CD4-positive, alpha-beta memory T cell (primary cell): ENCODE data around the gene MUC4. TPM values are rescaled to one million over a fixed set of nuclear protein-coding genes. Genes with fewer than 3 reads are reported as not detected.

Experiments used
- CTCF ChIA-PET: fragments of 350-600 bp; sonication (Branson Sonifier 250); formaldehyde crosslinking; loops from one replicate; lab custom pipeline; 2021; ENCODE audit warnings: inconsistent platforms; ENCODE audit not compliant: partially characterized antibody; lab: Charles Lee
- POLR2A ChIA-PET: fragments of 350-600 bp; sonication (Branson Sonifier 250); formaldehyde crosslinking; loops from one replicate; lab custom pipeline; 2021; ENCODE audit not compliant: partially characterized antibody; lab: Charles Lee
- DNase-seq, 5 donors: peaks; one replicate each; pipeline versions ENCODE4 v3.0.0 to v3.0.0-alpha.2; 2020 to 2022; ENCODE audit warnings: mixed read lengths in 1 of 5
- H3K27ac ChIP-seq: one replicate; pipeline ENCODE4 v1.7.0; 2013; ENCODE audit warnings: low read depth, low read length
- H3K27me3 ChIP-seq: 2 replicates; pipeline ENCODE4 v1.7.0; 2013; ENCODE audit warnings: mild to moderate bottlenecking, low read length, moderate library complexity; ENCODE audit not compliant: insufficient read depth
- H3K36me3 ChIP-seq: 2 replicates; pipeline ENCODE4 v1.7.0; 2013; ENCODE audit warnings: mild to moderate bottlenecking, low read length, moderate library complexity; ENCODE audit not compliant: insufficient read depth
- H3K4me1 ChIP-seq: 2 replicates; pipeline ENCODE4 v1.7.0; 2013; ENCODE audit warnings: mild to moderate bottlenecking, low read length, moderate library complexity; ENCODE audit not compliant: insufficient read depth
- H3K4me3 ChIP-seq, 2 donors: one replicate each; pipeline ENCODE4 v1.7.0; 2013; ENCODE audit warnings: low read length in 2 of 2, mild to moderate bottlenecking in 1 of 2
- H3K9me3 ChIP-seq, 2 donors: one replicate each; pipeline ENCODE4 v1.7.0; 2013; ENCODE audit warnings: low read length in 2 of 2, control low read depth in 1 of 2; ENCODE audit not compliant: control insufficient read depth in 1 of 2
- H3K27ac Mint-ChIP-seq, 7 donors: one replicate each; pipeline ENCODE4 v1.8.0; 2020 to 2021; ENCODE audit warnings: mixed read lengths in 7 of 7, mild to moderate bottlenecking in 6 of 7, inconsistent platforms in 3 of 7, moderate library complexity in 3 of 7
- H3K27me3 Mint-ChIP-seq, 2 donors: one replicate each; pipeline ENCODE4 v1.8.0; 2020 to 2021; ENCODE audit warnings: mixed read lengths in 2 of 2
- H3K36me3 Mint-ChIP-seq, 2 donors: one replicate each; pipeline ENCODE4 v1.8.0; 2020 to 2021; ENCODE audit warnings: mixed read lengths in 2 of 2, inconsistent platforms in 1 of 2, mild to moderate bottlenecking in 1 of 2
- H3K4me1 Mint-ChIP-seq, 4 donors: one replicate each; pipeline ENCODE4 v1.8.0; 2020 to 2021; ENCODE audit warnings: mixed read lengths in 4 of 4, mild to moderate bottlenecking in 1 of 4
- H3K4me3 Mint-ChIP-seq, 8 donors: one replicate each; pipeline ENCODE4 v1.8.0; 2020 to 2021; ENCODE audit warnings: mixed read lengths in 8 of 8, mild to moderate bottlenecking in 7 of 8, moderate library complexity in 6 of 8, inconsistent platforms in 3 of 8
- H3K9me3 Mint-ChIP-seq, 8 donors: one replicate each; pipeline ENCODE4 v1.8.0; 2020 to 2021; ENCODE audit warnings: mixed read lengths in 8 of 8, mild to moderate bottlenecking in 5 of 8, inconsistent platforms in 3 of 8, moderate library complexity in 1 of 8
- intact Hi-C: fragments of 100-400 bp; cut with micrococcal nuclease; formaldehyde crosslinking; loops from one replicate; pipeline ENCODE4 v1.15.1; 2023
- polyA plus RNA-seq, 2 donors: library from polyadenylated mRNA; unstranded; fragments of 300-500 nt; fragmentation: Illumina TruSeq; gene quantifications; one replicate each; pipeline ENCODE4 v1.2.3, GENCODE V29; 2021
- total RNA-seq, 2 experiments: library from RNA; stranded (reverse); gene quantifications; one replicate each; pipeline ENCODE4 v1.2.3, GENCODE V29; 2021

MUC4 gene
- total and polyA plus RNA-seq, 4 experiments from 2014 or later = not detected

- DNase-seq = no peak
- CTCF ChIA-PET = interaction anchor here (0.6 to 12.9 kb wide), 5 partner anchors 16 to 113 kb away, joined by 3 to 234 read pairs (median 3); no protein-coding TSS in a partner anchor
- POLR2A ChIA-PET = no interaction called here
- no peaks in the 10 kb centered on the region for H3K36me3 ChIP-seq
- peak overlapping the region in 1 of 7 donors; percentile 35 for H3K27ac Mint-ChIP-seq
- intact Hi-C loops = loop anchor here (5.0 to 10.0 kb wide), 3 partner anchors 228 to 1521 kb away; no protein-coding TSS in a partner anchor
- H3K9me3 ChIP-seq = no peaks in the 10 kb centered on the region
- H3K27me3 ChIP-seq = no peaks in the 10 kb centered on the region
- peaks cover 13% of the 10 kb centered on the region for H3K4me1 ChIP-seq
- no peaks in the 10 kb centered on the region for H3K9me3 Mint-ChIP-seq
- no peak overlapping the region for H3K27ac ChIP-seq
- H3K36me3 Mint-ChIP-seq = no peaks in the 10 kb centered on the region
- H3K27me3 Mint-ChIP-seq = peaks cover 0 to 3% of the 10 kb centered on the region in 2 donors
- no peak overlapping the region for H3K4me3 ChIP-seq
- no peak overlapping the region for H3K4me3 Mint-ChIP-seq
- H3K4me1 Mint-ChIP-seq = peaks cover 9 to 12% (median 10%) of the 10 kb centered on the region in 4 donors
Measured at GRCh38 chr3:195855471-195856409, 44.0 kb upstream of the MUC4 start.

GRCh38 chr3:195854628-195855294, 43.0 kb upstream of the MUC4 start:
- intact Hi-C loops = loop anchor here (5.0 to 10.0 kb wide), 4 partner anchors 227 to 1520 kb away; partner anchors contain the start of gene PPP1R2
- H3K4me1 ChIP-seq = peaks cover 13% of the 10 kb centered on the region
- Mint-ChIP-seq H3K4me1 (peaks cover 8 to 14% (median 11%) of the 10 kb centered on the region in 4 donors), H3K9me3 (no peaks in the 10 kb centered on the region), H3K27me3 (peaks cover 0 to 4% of the 10 kb centered on the region in 2 donors), H3K4me3 (no peak overlapping the region), H3K36me3 (no peaks in the 10 kb centered on the region), H3K27ac (no peak overlapping the region)
- H3K9me3 ChIP-seq = no peaks in the 10 kb centered on the region
- H3K27ac ChIP-seq = no peak overlapping the region
- no peak for DNase-seq
- H3K4me3 ChIP-seq = no peak overlapping the region
- no peaks in the 10 kb centered on the region for H3K27me3 ChIP-seq
- ChIA-PET CTCF (interaction anchor here (3.8 to 12.9 kb wide), 3 partner anchors 40 to 64 kb away, joined by 15 to 234 read pairs (median 21); partner anchors contain the start of gene TNK2), POLR2A (no interaction called here)
- H3K36me3 ChIP-seq = no peaks in the 10 kb centered on the region

DNA sequence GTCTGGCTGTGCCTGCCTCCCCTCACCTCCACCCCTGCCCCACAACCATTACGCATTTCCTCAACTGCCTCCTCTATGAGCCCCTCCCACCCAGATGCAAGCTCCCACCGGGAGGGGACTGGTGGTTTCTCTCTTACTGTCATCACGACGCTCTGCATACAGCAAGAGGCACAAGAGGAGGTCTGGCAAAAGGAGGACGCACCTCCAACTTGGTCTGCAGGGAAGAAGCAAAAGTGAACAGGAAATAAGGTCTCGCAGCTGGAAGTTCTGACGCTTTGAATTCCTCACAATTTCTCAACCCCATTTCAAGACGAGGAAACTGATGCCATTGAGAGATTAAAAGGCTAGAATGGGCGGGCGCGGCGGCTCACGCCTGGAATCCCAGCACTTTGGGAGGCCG, 42.3 kb upstream of the MUC4 start:
- CTCF ChIA-PET = interaction anchor here (5.2 to 12.9 kb wide), 3 partner anchors 41 to 65 kb away, joined by 21 to 234 read pairs (median 40); partner anchors contain the start of gene TNK2
- Histone ChIP-seq H3K4me3 (no peak overlapping the region), H3K36me3 (no peaks in the 10 kb centered on the region), H3K4me1 (peaks cover 6% of the 10 kb centered on the region), H3K9me3 (no peaks in the 10 kb centered on the region), H3K27ac (no peak overlapping the region), H3K27me3 (no peaks in the 10 kb centered on the region)
- peaks cover 0 to 4% of the 10 kb centered on the region in 2 donors for H3K27me3 Mint-ChIP-seq
- DNase-seq = no peak
- peaks cover 5 to 8% (median 6%) of the 10 kb centered on the region in 4 donors for H3K4me1 Mint-ChIP-seq
- H3K27ac Mint-ChIP-seq = no peak overlapping the region
- POLR2A ChIA-PET = no interaction called here
- H3K4me3 Mint-ChIP-seq = no peak overlapping the region
- H3K9me3 Mint-ChIP-seq = no peaks in the 10 kb centered on the region
- H3K36me3 Mint-ChIP-seq = no peaks in the 10 kb centered on the region
- intact Hi-C loops = loop anchor here (5.0 to 10.0 kb wide), 3 partner anchors 312 to 1519 kb away; partner anchors contain the start of gene PPP1R2

DNA sequence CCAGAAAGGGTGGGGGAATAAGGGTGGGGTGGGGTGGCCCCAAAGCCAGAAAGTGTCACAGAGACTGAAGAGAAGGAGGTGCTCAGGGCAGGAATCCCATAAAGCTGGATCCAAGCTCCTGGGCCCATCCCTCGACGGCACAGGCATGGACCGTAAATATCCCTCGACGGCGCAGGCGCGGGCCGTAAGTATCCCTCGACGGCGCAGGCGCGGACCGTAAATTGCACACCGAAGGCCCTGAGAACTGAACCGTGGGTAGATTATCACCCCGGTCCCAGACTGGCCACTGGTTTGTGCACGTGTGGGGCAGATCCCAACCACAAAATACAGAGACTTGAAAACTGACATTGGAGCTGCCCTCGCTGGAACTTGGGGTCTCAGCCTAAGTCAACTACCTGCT, 41.3 kb upstream of the MUC4 start:
- Mint-ChIP-seq H3K9me3 (no peaks in the 10 kb centered on the region), H3K27ac (no peak overlapping the region), H3K4me3 (no peak overlapping the region), H3K36me3 (no peaks in the 10 kb centered on the region), H3K4me1 (peaks cover 5 to 8% (median 6%) of the 10 kb centered on the region in 4 donors), H3K27me3 (peaks cover 0 to 4% of the 10 kb centered on the region in 2 donors)
- Histone ChIP-seq H3K4me1 (peaks cover 5% of the 10 kb centered on the region), H3K27me3 (no peaks in the 10 kb centered on the region), H3K36me3 (no peaks in the 10 kb centered on the region), H3K27ac (no peak overlapping the region), H3K4me3 (no peak overlapping the region), H3K9me3 (no peaks in the 10 kb centered on the region)
- ChIA-PET POLR2A (no interaction called here), CTCF (interaction anchor here (1.1 to 12.9 kb wide), 5 partner anchors 9 to 243 kb away, joined by 3 to 234 read pairs (median 21); partner anchors contain the start of gene TNK2)
- DNase-seq = no peak
- intact Hi-C loops = loop anchor here (5.0 to 10.0 kb wide), 3 partner anchors 311 to 1518 kb away; partner anchors contain the start of gene PPP1R2

DNA sequence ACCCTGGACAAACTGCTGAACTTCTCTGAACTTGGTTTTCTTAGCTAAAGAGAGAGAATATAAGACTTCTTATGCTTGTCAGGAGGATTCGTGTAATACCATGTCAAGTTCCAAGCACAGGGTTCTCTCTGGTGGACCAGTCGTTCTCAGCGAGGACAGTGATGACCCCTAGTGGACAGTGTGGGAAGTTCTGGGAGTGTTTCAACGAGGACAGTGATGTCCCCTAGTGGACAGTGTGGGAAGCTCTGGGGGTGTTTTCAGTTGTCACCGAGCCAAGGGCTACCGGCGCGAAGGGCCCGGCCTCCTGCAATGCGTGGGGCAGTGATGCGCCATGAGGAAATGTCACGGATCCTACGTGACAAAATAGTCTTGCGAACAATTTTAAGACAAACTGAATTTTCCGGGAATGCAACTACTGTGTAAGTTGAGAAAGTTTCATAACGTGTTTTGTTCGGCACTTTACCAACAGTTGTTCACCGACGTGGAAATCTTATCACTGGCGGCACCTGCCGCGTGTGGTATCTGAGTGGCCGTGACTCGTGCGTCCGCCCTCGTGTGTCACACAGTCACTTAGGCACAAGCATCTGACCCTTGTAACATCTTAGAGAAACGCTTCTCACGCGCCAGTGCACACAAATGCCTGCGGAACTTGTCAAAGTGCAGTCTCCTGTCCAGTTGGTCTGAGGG, 39.3 kb upstream of the MUC4 start:
- H3K9me3 ChIP-seq = no peaks in the 10 kb centered on the region
- H3K4me3 Mint-ChIP-seq = peak overlapping the region in 5 of 8 donors; percentile 40 to 63 (median 50)
- peak overlapping the region in 2 of 7 donors; percentile 6 to 32 for H3K27ac Mint-ChIP-seq
- no peak overlapping the region for H3K4me3 ChIP-seq
- no peaks in the 10 kb centered on the region for H3K27me3 ChIP-seq
- no peaks in the 10 kb centered on the region for H3K36me3 Mint-ChIP-seq
- H3K36me3 ChIP-seq = no peaks in the 10 kb centered on the region
- CTCF ChIA-PET = interaction anchor here (0.5 to 12.9 kb wide), 36 partner anchors 9 to 588 kb away, joined by 3 to 234 read pairs (median 4); partner anchors contain the start of genes TNK2 and XXYLT1
- H3K9me3 Mint-ChIP-seq = no peaks in the 10 kb centered on the region
- intact Hi-C loops = loop anchor here (1.0 to 10.0 kb wide), 5 partner anchors 293 to 1516 kb away; partner anchors contain the start of genes PPP1R2 and XXYLT1
- POLR2A ChIA-PET = interaction anchor here (1.0 to 1.2 kb wide), 2 partner anchors 10 to 301 kb away, joined by 3 to 4 read pairs; no protein-coding TSS in a partner anchor
- peaks cover 5% of the 10 kb centered on the region for H3K4me1 ChIP-seq
- H3K27ac ChIP-seq = no peak overlapping the region
- DNase-seq = peak; percentile 83 to 89 (median 88)
- peaks cover 0 to 4% of the 10 kb centered on the region in 2 donors for H3K27me3 Mint-ChIP-seq
- H3K4me1 Mint-ChIP-seq = peaks cover 5 to 8% (median 6%) of the 10 kb centered on the region in 4 donors

- H3K36me3 ChIP-seq = no peaks in the 10 kb centered on the region
- POLR2A ChIA-PET = interaction anchor here (0.6 to 1.2 kb wide), 2 partner anchors 8 to 66 kb away, joined by 3 to 4 read pairs; no protein-coding TSS in a partner anchor
- peak in 1 of 5 donors; percentile 65 for DNase-seq
- H3K4me1 Mint-ChIP-seq = peaks cover 5 to 8% (median 6%) of the 10 kb centered on the region in 4 donors
- no peaks in the 10 kb centered on the region for H3K9me3 ChIP-seq
- peaks cover 0 to 4% of the 10 kb centered on the region in 2 donors for H3K27me3 Mint-ChIP-seq
- H3K27ac Mint-ChIP-seq = no peak overlapping the region
- H3K4me3 Mint-ChIP-seq = peak overlapping the region in 2 of 8 donors; percentile 26 to 61
- no peak overlapping the region for H3K27ac ChIP-seq
- H3K36me3 Mint-ChIP-seq = no peaks in the 10 kb centered on the region
- no peak overlapping the region for H3K4me3 ChIP-seq
- H3K27me3 ChIP-seq = no peaks in the 10 kb centered on the region
- peaks cover 5% of the 10 kb centered on the region for H3K4me1 ChIP-seq
- intact Hi-C loops = loop anchor here (5.0 to 10.0 kb wide), 3 partner anchors 307 to 1515 kb away; partner anchors contain the start of gene PPP1R2
- CTCF ChIA-PET = interaction anchor here (0.8 to 12.9 kb wide), 32 partner anchors 9 to 578 kb away, joined by 3 to 234 read pairs (median 5); partner anchors contain the start of genes TNK2 and XXYLT1
- no peaks in the 10 kb centered on the region for H3K9me3 Mint-ChIP-seq
Measured at GRCh38 chr3:195849322-195850074, 37.8 kb upstream of the MUC4 start.
